SK-N-SH (cell line): ENCODE data around the gene L3MBTL1. TPM values are rescaled to one million over a fixed set of nuclear protein-coding genes. Genes with fewer than 3 reads are reported as not detected.

Experiments used
- CTCF ChIA-PET: fragments of 300-600, 350-600 bp; formaldehyde crosslinking; extraction: SDS; loops from one replicate; lab custom pipeline; 2021; lab: Yijun Ruan, JAX
- POLR2A ChIA-PET: fragments of 350-600 bp; sonication (Branson Sonifier 250); formaldehyde crosslinking; extraction: SDS; loops from one replicate; lab custom pipeline; 2020; ENCODE audit warnings: antibody characterized with exemption, inconsistent platforms; lab: Yijun Ruan, JAX
- DNase-seq: peaks from one replicate; pipeline ENCODE4 v3.0.0; 2012
- H2AFZ ChIP-seq: fragments of 200-600 bp; sonication (generic); 2 replicates; pipeline ENCODE4 v1.8.1; 2016; ENCODE audit warnings: antibody characterized with exemption, mild to moderate bottlenecking, low read depth
- H3F3A ChIP-seq: fragments of 200-600 bp; sonication (generic); replicated peaks from 2 replicates; pipeline ENCODE3; 2016; ENCODE audit warnings: antibody characterized with exemption, mild to moderate bottlenecking; ENCODE audit not compliant: insufficient read depth
- H3K27ac ChIP-seq, 2 experiments: fragments of 200-500 bp in 1 of 2; fragments of 200-600 bp in 1 of 2; sonication (Bioruptor generic) in 1 of 2; sonication (generic), shearing (Covaris generic) in 1 of 2; 2 replicates each; pipeline versions ENCODE4 v1.5.1 to v1.6.1; 2014 to 2016; ENCODE audit warnings: low read depth in 2 of 2, inconsistent platforms in 1 of 2, low read length in 1 of 2, mild to moderate bottlenecking in 1 of 2, mixed read lengths in 1 of 2
- H3K27me3 ChIP-seq: fragments of 200-600 bp; sonication (generic), shearing (Covaris generic); 2 replicates; pipeline ENCODE4 v1.6.1; 2016; ENCODE audit warnings: mixed run types; ENCODE audit not compliant: insufficient read depth
- H3K36me3 ChIP-seq, 2 experiments: fragments of 200-500 bp in 1 of 2; fragments of 200-600 bp in 1 of 2; sonication (Bioruptor generic) in 1 of 2; sonication (generic) in 1 of 2; replicated peaks in 1 of 2; 2 replicates each; pipeline versions ENCODE3 to v1.5.1; 2014 to 2016; ENCODE audit warnings: low read length in 1 of 2, mild to moderate bottlenecking in 1 of 2; ENCODE audit not compliant: insufficient read depth in 2 of 2, control insufficient read depth in 1 of 2
- H3K4me1 ChIP-seq, 2 experiments: fragments of 200-500 bp in 1 of 2; fragments of 200-600 bp in 1 of 2; sonication (Bioruptor generic) in 1 of 2; sonication (generic), shearing (Covaris generic) in 1 of 2; 2 replicates each; pipeline versions ENCODE4 v1.5.1 to v1.6.1; 2014 to 2016; ENCODE audit warnings: low read depth in 1 of 2, low read length in 1 of 2, mixed run types in 1 of 2; ENCODE audit not compliant: insufficient read depth in 2 of 2, control insufficient read depth in 1 of 2
- H3K4me2 ChIP-seq: fragments of 200-600 bp; sonication (generic), shearing (Covaris generic); 2 replicates; pipeline ENCODE4 v1.6.1; 2017; ENCODE audit warnings: mixed run types
- H3K4me3 ChIP-seq, 2 experiments: fragments of 200-500 bp in 1 of 2; fragments of 200-600 bp in 1 of 2; sonication (Bioruptor generic) in 1 of 2; sonication (generic), shearing (Covaris generic) in 1 of 2; 2 replicates each; pipeline versions ENCODE4 v1.5.1 to v1.8.1; 2014 to 2016; ENCODE audit warnings: low read depth in 2 of 2, inconsistent platforms in 1 of 2, low read length in 1 of 2, mild to moderate bottlenecking in 1 of 2, mixed read lengths in 1 of 2, moderate library complexity in 1 of 2
- H3K79me2 ChIP-seq: fragments of 200-600 bp; sonication (generic); 2 replicates; pipeline ENCODE4 v1.8.1; 2017; ENCODE audit warnings: mild to moderate bottlenecking; ENCODE audit not compliant: insufficient read depth
- H3K9ac ChIP-seq: fragments of 200-600 bp; sonication (generic); 2 replicates; pipeline ENCODE4 v1.6.1; 2017; ENCODE audit warnings: mixed run types
- H3K9me2 ChIP-seq: fragments of 200-600 bp; sonication (generic); 2 replicates; pipeline ENCODE4 v1.6.1; 2017; ENCODE audit warnings: mixed run types
- H3K9me3 ChIP-seq: fragments of 200-600 bp; sonication (generic); 2 replicates; pipeline ENCODE4 v1.6.1; 2017; ENCODE audit warnings: mixed run types, mild to moderate bottlenecking, moderate library complexity
- H4K20me1 ChIP-seq: fragments of 200-600 bp; sonication (generic); 2 replicates; pipeline ENCODE4 v1.6.1; 2017; ENCODE audit warnings: mild to moderate bottlenecking, mixed run types; ENCODE audit not compliant: insufficient read depth
- CHD2 ChIP-seq: fragments of 150-350 bp; IDR thresholded peaks from 2 replicates; pipeline ENCODE4 v1.6.1; 2018; ENCODE audit warnings: low read length; ENCODE audit not compliant: partially characterized antibody
- CTCF ChIP-seq: fragments of 200-600 bp; sonication (generic); IDR thresholded peaks from 2 replicates; pipeline ENCODE4 v1.6.1; 2017; ENCODE audit warnings: antibody characterized with exemption, mild to moderate bottlenecking, moderate library complexity
- EP300 ChIP-seq, 2 experiments: IDR thresholded peaks; 2 replicates each; pipeline versions ENCODE4 v1.4.0 to v1.6.1; 2012; ENCODE audit warnings: borderline replicate concordance in 1 of 2, low read depth in 1 of 2, low read length in 1 of 2
- FOSL2 ChIP-seq: IDR thresholded peaks from 2 replicates; pipeline ENCODE4 v1.4.0; 2012; ENCODE audit warnings: low read depth, mild to moderate bottlenecking, moderate library complexity, borderline replicate concordance
- FOXJ3 ChIP-seq: sonication (generic); formaldehyde crosslinking; IDR thresholded peaks from 2 replicates; pipeline ENCODE4 v1.5.1; 2020; ENCODE audit warnings: mild to moderate bottlenecking, missing genetic modification reagents
- FOXM1 ChIP-seq: IDR thresholded peaks from 2 replicates; pipeline ENCODE4 v1.4.0; 2012; ENCODE audit warnings: low read depth, mild to moderate bottlenecking
- GATA2 ChIP-seq: sonication (generic); formaldehyde crosslinking; IDR thresholded peaks from 2 replicates; pipeline ENCODE4 v1.5.0; 2020; ENCODE audit warnings: mild to moderate bottlenecking, missing genetic modification reagents
- IRF3 ChIP-seq: fragments of 150-350 bp; IDR thresholded peaks from 2 replicates; pipeline ENCODE4 v1.6.1; 2016; ENCODE audit warnings: mild to moderate bottlenecking, low read depth, low read length
- JUND ChIP-seq: IDR thresholded peaks from 2 replicates; pipeline ENCODE4 v1.4.0; 2012
- MEF2A ChIP-seq: IDR thresholded peaks from 2 replicates; pipeline ENCODE4 v1.4.0; 2012; ENCODE audit warnings: low read depth, borderline replicate concordance
- MXI1 ChIP-seq: IDR thresholded peaks from 2 replicates; pipeline ENCODE4 v1.6.1; 2012; ENCODE audit warnings: mild to moderate bottlenecking, low read depth, low read length, improper control_type of control experiment
- NFIC ChIP-seq: IDR thresholded peaks from 2 replicates; pipeline ENCODE4 v1.4.0; 2012; ENCODE audit warnings: borderline replicate concordance
- POLR2AphosphoS5 ChIP-seq: IDR thresholded peaks from 2 replicates; pipeline ENCODE4 v1.6.1; 2012; ENCODE audit warnings: low read depth, low read length
- RCOR1 ChIP-seq: fragments of 150-350 bp; IDR thresholded peaks from 2 replicates; pipeline ENCODE4 v1.6.1; 2017; ENCODE audit warnings: antibody characterized with exemption, low read length
- REST ChIP-seq: IDR thresholded peaks from 2 replicates; pipeline ENCODE4 v1.6.1; 2012; ENCODE audit warnings: mild to moderate bottlenecking, low read depth, low read length, moderate library complexity
- RFX5 ChIP-seq: IDR thresholded peaks from 2 replicates; pipeline ENCODE4 v1.6.1; 2012; ENCODE audit warnings: mild to moderate bottlenecking, improper control_type of control experiment, low read length
- SMC3 ChIP-seq: IDR thresholded peaks from 2 replicates; pipeline ENCODE4 v1.6.1; 2012; ENCODE audit warnings: low read depth, low read length, improper control_type of control experiment
- TAF1 ChIP-seq: IDR thresholded peaks from 2 replicates; pipeline ENCODE4 v1.6.1; 2012; ENCODE audit warnings: low read depth, mild to moderate bottlenecking, low read length, moderate library complexity, borderline replicate concordance
- TCF12 ChIP-seq: IDR thresholded peaks from 2 replicates; pipeline ENCODE4 v1.4.0; 2012
- USF1 ChIP-seq: IDR thresholded peaks from 2 replicates; pipeline ENCODE4 v1.4.0; 2012; ENCODE audit warnings: low read depth, borderline replicate concordance
- WGBS: methylation state at CpG from one replicate; pipeline ENCODE4 v1.1.6; 2017; ENCODE audit warnings: low lambda C conversion rate; 5-methylcytosine and 5-hydroxymethylcytosine counted together
- polyA plus RNA-seq, 3 experiments: library from polyadenylated mRNA; depleted of rRNA; stranded (reverse); fragments of >200 nt; gene quantifications; 2 replicates each; pipeline ENCODE4 v1.2.3, GENCODE V29; 2012

Gene L3MBTL1
- polyA plus RNA-seq, 1 of the 3 experiments (the other 2 are of a cell fraction), result 8.9 TPM

GRCh38 chr20:43567477-43567876, 60.0 kb downstream of the L3MBTL1 start:
- CTCF ChIA-PET, result no interaction called here
- Histone ChIP-seq H4K20me1 (no peaks in the 10 kb centered on the region), H2AFZ (no peak overlapping the region), H3K36me3 (no peaks in the 10 kb centered on the region), H3K9me3 (no peaks in the 10 kb centered on the region), H3K4me3 (no peak overlapping the region), H3K27ac (no peak overlapping the region), H3K4me2 (no peak overlapping the region), H3F3A (no peaks in the 10 kb centered on the region), H3K9me2 (no peaks in the 10 kb centered on the region), H3K4me1 (no peaks in the 10 kb centered on the region), H3K79me2 (no peaks in the 10 kb centered on the region), H3K9ac (no peak overlapping the region), H3K27me3 (no peaks in the 10 kb centered on the region)
- WGBS, result 81% methylated on average over 9 of the region's 9 CpGs
- POLR2A ChIA-PET, result no interaction called here
- TF ChIP-seq REST (no peak), JUND (no peak), GATA2 (no peak), FOXJ3 (CRISPR knock-in tag) (no peak), RFX5 (no peak), RCOR1 (no peak), CHD2 (no peak), USF1 (no peak), FOSL2 (no peak), NFIC (no peak), IRF3 (no peak), MXI1 (no peak), TCF12 (no peak), CTCF (no peak), EP300 (IDR thresholded peaks at IDR 0.05; ENCODE audit: borderline replicate concordance in 1 of 2, low read depth in 1 of 2, low read length in 1 of 2) (no peak), TAF1 (no peak), MEF2A (no peak), SMC3 (no peak), FOXM1 (no peak), POLR2AphosphoS5 (no peak)
- no peak for DNase-seq
